Measurements from ENCODE around the gene VRK3. TPM values are rescaled to one million over a fixed set of nuclear protein-coding genes. Genes with fewer than 3 reads are reported as not detected.

VRK3 gene
- total and polyA plus RNA-seq, 2 donors (not counting 3 experiments of a cell fraction or from before 2014, with no cell fraction given): 20.4 to 36.0 TPM

DNA sequence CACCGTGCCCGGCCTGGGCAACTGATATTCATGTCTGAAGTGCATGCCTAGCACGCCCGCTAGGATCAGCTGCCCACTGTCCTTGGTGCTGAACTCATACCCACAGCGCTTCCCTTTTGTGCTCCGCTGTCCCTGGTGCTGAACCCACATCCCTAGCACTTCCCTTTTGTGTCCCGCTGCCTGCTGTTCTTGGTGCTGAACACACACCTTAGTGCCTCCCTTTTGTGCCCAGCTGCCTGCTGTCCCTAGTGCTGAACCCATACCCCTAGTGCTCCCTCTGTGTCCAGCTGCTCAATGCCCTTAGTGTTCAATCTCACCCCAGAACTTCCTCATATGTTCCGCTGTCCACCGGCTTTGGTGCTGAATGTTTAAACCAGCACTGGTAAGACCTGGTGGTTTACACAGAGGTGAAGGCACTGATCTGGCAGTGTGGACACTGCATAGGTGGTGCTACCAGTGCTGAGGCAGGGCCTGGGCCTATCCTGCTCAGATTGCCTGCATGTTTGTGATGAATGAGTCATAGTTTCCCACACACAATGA, 37.9 kb downstream of the VRK3 start:
- no peak overlapping the region for H2AFZ ChIP-seq (ENCODE audit: low read depth, low read length)
- no TSS peak for BruUV-seq (replicated peaks)
- H3K4me2 ChIP-seq (ENCODE audit: insufficient read depth, low read length): no peak overlapping the region
- FAIRE-seq (peak; percentile 87), DNase-seq (ENCODE audit: low read depth, low spot score) (peak; percentile 89)
- intact Hi-C loops (cut with micrococcal nuclease) (loop anchor here (1.0 kb wide), 1 partner anchor 38 kb away; the partner anchor contains the start of gene VRK3), dilution Hi-C loops (cut with MboI; ENCODE audit: extremely low pct_ligation_motif_present, low sequenced_read_pairs) (no loop called here)
- ChIA-PET CTCF (interaction anchor here (0.8 to 2.2 kb wide), 6 partner anchors 11 to 149 kb away, joined by 3 to 8 read pairs (median 3); no protein-coding TSS in a partner anchor), POLR2A (interaction anchor here (1.1 kb wide), 1 partner anchor 12 kb away, joined by 13 read pairs; no protein-coding TSS in a partner anchor)
- no peak overlapping the region for H3K4me3 ChIP-seq (replicated peaks in 1 of 3; ENCODE audit: insufficient read depth in 1 of 3, low read depth in 1 of 3, low read length in 3 of 3)
- no peaks in the 10 kb centered on the region for H3K27me3 ChIP-seq (ENCODE audit: control insufficient read depth in 2 of 2, insufficient read depth in 2 of 2, low read length in 2 of 2)
- no peak overlapping the region for H3K9ac ChIP-seq (replicated peaks; ENCODE audit: extremely low read depth, insufficient read depth, low read length)
- H3K36me3 ChIP-seq (ENCODE audit: control insufficient read depth in 2 of 2, extremely low read depth in 1 of 2, insufficient read depth in 2 of 2, low read length in 2 of 2): peaks cover 0 to 10% of the 10 kb centered on the region in 2 experiments
- H3K27ac ChIP-seq (ENCODE audit: insufficient read depth, low read depth, low read length): no peak overlapping the region
- H3K79me2 ChIP-seq (ENCODE audit: control insufficient read depth, insufficient read depth, low read length): no peaks in the 10 kb centered on the region
- H3K9me3 ChIP-seq (replicated peaks; ENCODE audit: control insufficient read depth, insufficient read depth, low read length): no peaks in the 10 kb centered on the region
- no peaks in the 10 kb centered on the region for H4K20me1 ChIP-seq (replicated peaks; ENCODE audit: control insufficient read depth, extremely low read depth, insufficient read depth, low read length)
- no peak for TF ChIP-seq MYC (IDR thresholded peaks at IDR 0.05; ENCODE audit: low read depth, low read length)
- TF ChIP-seq, protein P1, sequence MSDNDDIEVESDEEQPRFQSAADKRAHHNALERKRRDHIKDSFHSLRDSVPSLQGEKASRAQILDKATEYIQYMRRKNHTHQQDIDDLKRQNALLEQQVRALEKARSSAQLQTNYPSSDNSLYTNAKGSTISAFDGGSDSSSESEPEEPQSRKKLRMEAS (IDR thresholded peaks at IDR 0.05; ENCODE audit: insufficient read depth, insufficient read length): peak; percentile 79
- peak; percentile 75 for TF ChIP-seq POLR2AphosphoS5 (IDR thresholded peaks at IDR 0.05; ENCODE audit: insufficient read depth, low read depth, low read length)
- TF ChIP-seq, protein P2, sequence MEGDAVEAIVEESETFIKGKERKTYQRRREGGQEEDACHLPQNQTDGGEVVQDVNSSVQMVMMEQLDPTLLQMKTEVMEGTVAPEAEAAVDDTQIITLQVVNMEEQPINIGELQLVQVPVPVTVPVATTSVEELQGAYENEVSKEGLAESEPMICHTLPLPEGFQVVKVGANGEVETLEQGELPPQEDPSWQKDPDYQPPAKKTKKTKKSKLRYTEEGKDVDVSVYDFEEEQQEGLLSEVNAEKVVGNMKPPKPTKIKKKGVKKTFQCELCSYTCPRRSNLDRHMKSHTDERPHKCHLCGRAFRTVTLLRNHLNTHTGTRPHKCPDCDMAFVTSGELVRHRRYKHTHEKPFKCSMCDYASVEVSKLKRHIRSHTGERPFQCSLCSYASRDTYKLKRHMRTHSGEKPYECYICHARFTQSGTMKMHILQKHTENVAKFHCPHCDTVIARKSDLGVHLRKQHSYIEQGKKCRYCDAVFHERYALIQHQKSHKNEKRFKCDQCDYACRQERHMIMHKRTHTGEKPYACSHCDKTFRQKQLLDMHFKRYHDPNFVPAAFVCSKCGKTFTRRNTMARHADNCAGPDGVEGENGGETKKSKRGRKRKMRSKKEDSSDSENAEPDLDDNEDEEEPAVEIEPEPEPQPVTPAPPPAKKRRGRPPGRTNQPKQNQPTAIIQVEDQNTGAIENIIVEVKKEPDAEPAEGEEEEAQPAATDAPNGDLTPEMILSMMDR (IDR thresholded peaks at IDR 0.05; ENCODE audit: extremely low read depth in 1 of 2, insufficient read depth in 1 of 2, low read depth in 1 of 2, low read length in 2 of 2): peak in 1 of 2 donors; percentile 24
- TF ChIP-seq FOS (IDR thresholded peaks at IDR 0.05; ENCODE audit: borderline replicate concordance, insufficient read depth, low read length): peak; percentile 21
- H3K4me1 ChIP-seq (ENCODE audit: control insufficient read depth, extremely low read depth, insufficient read depth, low read length): no peaks in the 10 kb centered on the region
- no peaks in the 10 kb centered on the region for H3K9me1 ChIP-seq (replicated peaks; ENCODE audit: control insufficient read depth, extremely low read depth, insufficient read depth, low read length)

Measured in endothelial cell of umbilical vein (primary cell).